Mucosa of descending colon (tissue), 3 donors: Measurements from ENCODE around the gene SMARCD2. TPM values are rescaled to one million over a fixed set of nuclear protein-coding genes. Genes with fewer than 3 reads are reported as not detected.
"Not testable (repeated sequence)": the region's sequence is repeated elsewhere in the genome, so short reads cannot be mapped to it uniquely, and the experiment has no call there.

Experiments used
- ATAC-seq: fragments of 200-7000 bp; cut with Tn5 transposase; one replicate; pipeline ENCODE4 v1.9.1; 2020; ENCODE audit warnings: mild to moderate bottlenecking, moderate library complexity
- DNase-seq, 3 donors: peaks; one replicate each; pipeline ENCODE4 v3.0.0-alpha.2; 2020
- H3K36me3 ChIP-seq: fragments of 200-600 bp; one replicate; pipeline ENCODE4 v1.8.0; 2021; ENCODE audit warnings: low read depth, mild to moderate bottlenecking
- H3K4me1 ChIP-seq: fragments of 200-600 bp; one replicate; pipeline ENCODE4 v1.8.0; 2021; ENCODE audit warnings: low read depth, mild to moderate bottlenecking
- H3K4me3 ChIP-seq: fragments of 200-600 bp; one replicate; pipeline ENCODE4 v1.8.0; 2021; ENCODE audit warnings: mild to moderate bottlenecking
- H3K9me3 ChIP-seq: fragments of 200-600 bp; one replicate; pipeline ENCODE4 v1.8.0; 2021; ENCODE audit warnings: mild to moderate bottlenecking
- intact Hi-C, 2 donors: fragments of 100-400 bp; cut with DNase I in 1 of 2; cut with micrococcal nuclease in 1 of 2; formaldehyde crosslinking; loops; one replicate each; pipeline versions ENCODE4 v1.11.0 to v1.11.1; 2022; cut with DNase I, micrococcal nuclease
- total RNA-seq, 3 donors: library from RNA; stranded (reverse); fragmentation: NEBNext Ultra II Directional in 2 of 3; extraction: Animal tissue kit (Norgen Biotek cat#: 25700) in 2 of 3; gene quantifications; one replicate each; pipeline versions ENCODE4 v1.2.1 to v1.2.4, GENCODE V29; 2021 to 2023
- TF ChIP-seq, protein P1 (sequence below): fragments of 200-600 bp; IDR thresholded peaks from one replicate; pipeline ENCODE4 v1.8.0; 2022; ENCODE audit warnings: antibody characterized with exemption, mild to moderate bottlenecking
- donor health status: DM: no; HTN: no; CAD: no; lungs with moderate emphysema.
- donor health status: DM: no; HTN: no; CAD: no.
- donor health status: DM: no; HTN: yes; CAD: no.

The SMARCD2 gene
- total RNA-seq, 3 donors from 2014 or later: 76.6 to 82.1 (median 80.4) TPM

- no peak for ATAC-seq
- intact Hi-C loops: no loop called here
These were observed 38.2 kb upstream of the SMARCD2 start for GRCh38 chr17:63880706-63881105.

DNA sequence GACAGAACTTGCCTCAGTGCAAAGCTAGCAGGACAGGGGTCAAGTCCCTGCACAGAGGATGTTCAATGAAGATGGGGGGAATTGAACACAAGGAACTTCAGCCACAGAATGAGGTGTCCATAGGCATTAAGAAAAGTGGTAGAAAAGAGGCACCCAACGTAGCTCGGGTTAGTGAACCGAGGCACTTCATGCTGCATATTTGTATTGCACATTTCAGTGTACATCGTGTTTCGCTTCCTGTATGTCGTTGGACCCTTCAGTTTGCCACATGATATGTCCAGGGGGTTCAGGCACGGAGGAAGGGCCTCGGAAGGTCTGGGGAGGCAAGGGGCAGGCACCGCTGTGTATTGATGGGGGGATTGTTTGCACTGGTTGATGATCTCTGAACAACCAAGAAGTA lies 35.9 kb upstream of the SMARCD2 start:
- intact Hi-C loops: not testable (repeated sequence)

More at GRCh38 chr17:63880706-63881105, 38.2 kb upstream of the SMARCD2 start:
- Histone ChIP-seq H3K9me3 (no peaks in the 10 kb centered on the region), H3K4me1 (no peaks in the 10 kb centered on the region), H3K4me3 (no peak overlapping the region), H3K36me3 (no peaks in the 10 kb centered on the region)
- TF ChIP-seq, protein P1, sequence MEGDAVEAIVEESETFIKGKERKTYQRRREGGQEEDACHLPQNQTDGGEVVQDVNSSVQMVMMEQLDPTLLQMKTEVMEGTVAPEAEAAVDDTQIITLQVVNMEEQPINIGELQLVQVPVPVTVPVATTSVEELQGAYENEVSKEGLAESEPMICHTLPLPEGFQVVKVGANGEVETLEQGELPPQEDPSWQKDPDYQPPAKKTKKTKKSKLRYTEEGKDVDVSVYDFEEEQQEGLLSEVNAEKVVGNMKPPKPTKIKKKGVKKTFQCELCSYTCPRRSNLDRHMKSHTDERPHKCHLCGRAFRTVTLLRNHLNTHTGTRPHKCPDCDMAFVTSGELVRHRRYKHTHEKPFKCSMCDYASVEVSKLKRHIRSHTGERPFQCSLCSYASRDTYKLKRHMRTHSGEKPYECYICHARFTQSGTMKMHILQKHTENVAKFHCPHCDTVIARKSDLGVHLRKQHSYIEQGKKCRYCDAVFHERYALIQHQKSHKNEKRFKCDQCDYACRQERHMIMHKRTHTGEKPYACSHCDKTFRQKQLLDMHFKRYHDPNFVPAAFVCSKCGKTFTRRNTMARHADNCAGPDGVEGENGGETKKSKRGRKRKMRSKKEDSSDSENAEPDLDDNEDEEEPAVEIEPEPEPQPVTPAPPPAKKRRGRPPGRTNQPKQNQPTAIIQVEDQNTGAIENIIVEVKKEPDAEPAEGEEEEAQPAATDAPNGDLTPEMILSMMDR: no peak
- no peak for DNase-seq

DNA sequence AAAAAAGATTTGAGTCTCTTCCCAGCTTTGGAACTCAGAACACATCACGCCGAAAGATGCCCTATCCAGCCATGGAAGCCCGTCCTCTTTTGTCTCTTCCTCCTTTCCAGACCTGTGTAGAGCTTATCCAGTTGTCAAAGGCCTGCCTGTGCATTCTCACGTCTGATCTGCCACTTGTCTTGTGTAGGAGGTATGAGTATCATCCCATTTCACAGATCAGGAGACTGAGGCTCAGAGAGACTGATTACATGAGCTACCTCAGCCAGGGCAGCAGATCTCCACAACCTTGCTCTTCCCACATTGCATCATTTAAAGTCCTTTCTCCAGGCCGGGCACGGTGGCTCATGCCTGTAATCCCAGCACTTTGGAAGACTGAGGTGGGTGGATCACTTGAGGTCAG lies 32.2 kb upstream of the SMARCD2 start:
- H3K4me1 ChIP-seq, intact Hi-C loops, ATAC-seq, H3K4me3 ChIP-seq, H3K9me3 ChIP-seq, H3K36me3 ChIP-seq, DNase-seq: not testable (repeated sequence)

More for the DNA sequence above, 35.9 kb upstream of the SMARCD2 start:
- H3K4me1 ChIP-seq, H3K36me3 ChIP-seq, H3K4me3 ChIP-seq, ATAC-seq, DNase-seq, H3K9me3 ChIP-seq: not testable (repeated sequence)

DNA sequence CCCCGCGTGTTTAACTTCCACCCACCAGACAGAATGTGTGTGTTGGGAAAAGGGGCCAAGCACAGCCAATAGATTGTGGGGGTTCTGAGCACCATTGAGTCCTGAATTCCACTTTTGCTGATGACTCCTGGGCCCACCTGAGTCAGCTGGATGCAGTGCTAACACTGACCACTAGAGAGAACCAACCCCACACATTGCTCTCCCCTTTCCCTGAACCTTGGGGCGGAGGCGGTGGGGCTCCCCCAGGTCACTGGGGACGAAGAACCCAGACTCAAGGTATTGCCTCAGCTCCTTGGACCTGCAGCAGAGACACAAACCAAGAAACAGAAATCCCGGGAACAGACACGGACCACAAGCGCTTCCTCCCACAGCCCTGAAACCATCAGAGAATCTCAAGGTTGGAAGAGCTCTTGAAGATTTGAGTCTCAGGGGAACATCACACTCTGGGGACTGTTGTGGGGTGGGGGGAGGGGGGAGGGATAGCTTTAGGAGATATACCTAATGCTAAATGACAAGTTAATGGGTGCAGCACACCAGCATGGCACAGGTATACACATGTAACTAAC lies 31.7 kb upstream of the SMARCD2 start:
- H3K4me3 ChIP-seq, DNase-seq, H3K4me1 ChIP-seq, H3K36me3 ChIP-seq, intact Hi-C loops, H3K9me3 ChIP-seq, ATAC-seq: not testable (repeated sequence)

- ATAC-seq, H3K4me1 ChIP-seq, H3K36me3 ChIP-seq, H3K9me3 ChIP-seq, intact Hi-C loops, H3K4me3 ChIP-seq, DNase-seq: not testable (repeated sequence)
These were observed 31.1 kb upstream of the SMARCD2 start, which contains the start of gene CSH2 for GRCh38 chr17:63873577-63873976. TSS of gene CSH2 (minus strand) at chr17:63873677. CDS start at chr17:63873614, 63 bp downstream.

DNA sequence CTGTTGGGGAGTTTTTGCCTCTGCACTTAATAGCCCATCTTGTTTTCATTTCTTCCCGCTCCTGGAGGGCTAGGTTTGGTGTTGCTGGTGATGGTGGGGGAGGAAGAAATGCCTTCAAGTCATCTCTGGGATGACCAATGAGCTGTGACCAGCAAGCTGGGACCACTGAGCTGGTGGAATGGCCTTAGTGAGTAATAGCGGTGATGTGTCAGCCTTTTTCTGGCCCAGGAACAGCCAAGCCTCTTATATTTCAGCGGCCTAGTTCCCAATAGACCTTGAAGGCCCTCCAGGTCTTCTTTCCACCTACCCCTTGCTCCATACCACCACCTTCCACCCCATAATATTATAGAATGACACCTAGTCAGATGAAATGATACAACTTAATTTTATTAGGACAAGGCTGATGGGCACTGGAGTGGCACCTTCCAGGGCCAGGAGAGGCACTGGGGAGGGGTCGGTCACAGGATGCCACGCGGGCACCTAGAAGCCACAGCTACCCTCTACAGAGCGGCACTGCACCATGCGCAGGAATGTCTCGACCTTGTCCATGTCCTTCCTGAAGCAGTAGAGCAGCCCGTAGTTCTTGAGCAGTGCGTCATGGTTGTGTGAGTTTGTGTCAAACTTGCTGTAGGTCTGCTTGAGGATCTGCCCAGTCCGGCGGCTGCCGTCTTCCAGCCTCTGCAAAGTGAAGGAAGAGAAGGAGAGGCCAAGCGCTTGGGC lies 29.3 kb upstream of the SMARCD2 start:
- intact Hi-C loops: not testable (repeated sequence)

GRCh38 chr17:63870292-63870665 lies 27.8 kb upstream of the SMARCD2 start:
- H3K4me1 ChIP-seq, DNase-seq, H3K4me3 ChIP-seq, ATAC-seq, H3K9me3 ChIP-seq, H3K36me3 ChIP-seq, intact Hi-C loops: not testable (repeated sequence)

More for the DNA sequence above, 29.3 kb upstream of the SMARCD2 start:
- DNase-seq, H3K9me3 ChIP-seq, ATAC-seq, H3K36me3 ChIP-seq, H3K4me1 ChIP-seq, H3K4me3 ChIP-seq: not testable (repeated sequence)

GRCh38 chr17:63869491-63870291 lies 27.2 kb upstream of the SMARCD2 start:
- H3K9me3 ChIP-seq, ATAC-seq, H3K36me3 ChIP-seq, DNase-seq, intact Hi-C loops, H3K4me1 ChIP-seq, H3K4me3 ChIP-seq: not testable (repeated sequence)

GRCh38 chr17:63866625-63867024 lies 24.1 kb upstream of the SMARCD2 start:
- peak; percentile 27 for ATAC-seq
- H3K36me3 ChIP-seq, H3K4me3 ChIP-seq, H3K4me1 ChIP-seq, intact Hi-C loops, H3K9me3 ChIP-seq, DNase-seq: not testable (repeated sequence)
